Loucy (cell line): ENCODE measurements around the gene FAM98C.

Experiments
- EZH2phosphoT487 ChIP-seq: fragments of 200-600 bp; IDR thresholded peaks from 2 replicates; pipeline ENCODE4 v1.6.1; 2018; ENCODE audit warnings: antibody characterized with exemption, mild to moderate bottlenecking, moderate library complexity, borderline replicate concordance
- TF ChIP-seq, protein P1 (sequence below): fragments of 200-600 bp; sonication (generic); conservative IDR thresholded peaks from 2 replicates; pipeline ENCODE4 v1.5.1; 2014; ENCODE audit warnings: mild to moderate bottlenecking, antibody characterized with exemption, low read length

DNA sequence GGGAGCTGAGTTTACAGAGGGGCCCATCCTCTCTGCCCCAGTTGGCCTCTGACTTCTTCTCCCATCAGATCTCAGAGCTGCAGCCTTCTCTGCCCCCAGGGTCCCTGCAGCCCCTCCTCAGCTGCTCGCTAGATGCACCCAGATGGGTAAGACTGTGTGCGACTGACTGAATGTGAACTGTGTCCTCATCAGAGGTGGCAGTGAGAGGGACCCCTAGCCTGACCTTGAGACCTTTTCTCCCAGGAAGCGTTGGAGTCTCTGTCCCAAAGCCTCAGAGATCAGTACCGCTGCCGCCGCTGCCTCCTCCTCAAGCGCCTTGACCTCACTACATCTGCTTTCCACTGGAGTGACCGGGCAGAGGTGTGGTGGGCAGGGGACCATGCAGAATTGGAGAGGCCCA, 2.4 kb downstream of the FAM98C start:
- TF ChIP-seq, protein P1, sequence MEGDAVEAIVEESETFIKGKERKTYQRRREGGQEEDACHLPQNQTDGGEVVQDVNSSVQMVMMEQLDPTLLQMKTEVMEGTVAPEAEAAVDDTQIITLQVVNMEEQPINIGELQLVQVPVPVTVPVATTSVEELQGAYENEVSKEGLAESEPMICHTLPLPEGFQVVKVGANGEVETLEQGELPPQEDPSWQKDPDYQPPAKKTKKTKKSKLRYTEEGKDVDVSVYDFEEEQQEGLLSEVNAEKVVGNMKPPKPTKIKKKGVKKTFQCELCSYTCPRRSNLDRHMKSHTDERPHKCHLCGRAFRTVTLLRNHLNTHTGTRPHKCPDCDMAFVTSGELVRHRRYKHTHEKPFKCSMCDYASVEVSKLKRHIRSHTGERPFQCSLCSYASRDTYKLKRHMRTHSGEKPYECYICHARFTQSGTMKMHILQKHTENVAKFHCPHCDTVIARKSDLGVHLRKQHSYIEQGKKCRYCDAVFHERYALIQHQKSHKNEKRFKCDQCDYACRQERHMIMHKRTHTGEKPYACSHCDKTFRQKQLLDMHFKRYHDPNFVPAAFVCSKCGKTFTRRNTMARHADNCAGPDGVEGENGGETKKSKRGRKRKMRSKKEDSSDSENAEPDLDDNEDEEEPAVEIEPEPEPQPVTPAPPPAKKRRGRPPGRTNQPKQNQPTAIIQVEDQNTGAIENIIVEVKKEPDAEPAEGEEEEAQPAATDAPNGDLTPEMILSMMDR: no peak
- no peak for TF ChIP-seq EZH2phosphoT487
